ENCODE results near the gene GPR78.

The GPR78 gene, protein sequence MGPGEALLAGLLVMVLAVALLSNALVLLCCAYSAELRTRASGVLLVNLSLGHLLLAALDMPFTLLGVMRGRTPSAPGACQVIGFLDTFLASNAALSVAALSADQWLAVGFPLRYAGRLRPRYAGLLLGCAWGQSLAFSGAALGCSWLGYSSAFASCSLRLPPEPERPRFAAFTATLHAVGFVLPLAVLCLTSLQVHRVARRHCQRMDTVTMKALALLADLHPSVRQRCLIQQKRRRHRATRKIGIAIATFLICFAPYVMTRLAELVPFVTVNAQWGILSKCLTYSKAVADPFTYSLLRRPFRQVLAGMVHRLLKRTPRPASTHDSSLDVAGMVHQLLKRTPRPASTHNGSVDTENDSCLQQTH

DNA sequence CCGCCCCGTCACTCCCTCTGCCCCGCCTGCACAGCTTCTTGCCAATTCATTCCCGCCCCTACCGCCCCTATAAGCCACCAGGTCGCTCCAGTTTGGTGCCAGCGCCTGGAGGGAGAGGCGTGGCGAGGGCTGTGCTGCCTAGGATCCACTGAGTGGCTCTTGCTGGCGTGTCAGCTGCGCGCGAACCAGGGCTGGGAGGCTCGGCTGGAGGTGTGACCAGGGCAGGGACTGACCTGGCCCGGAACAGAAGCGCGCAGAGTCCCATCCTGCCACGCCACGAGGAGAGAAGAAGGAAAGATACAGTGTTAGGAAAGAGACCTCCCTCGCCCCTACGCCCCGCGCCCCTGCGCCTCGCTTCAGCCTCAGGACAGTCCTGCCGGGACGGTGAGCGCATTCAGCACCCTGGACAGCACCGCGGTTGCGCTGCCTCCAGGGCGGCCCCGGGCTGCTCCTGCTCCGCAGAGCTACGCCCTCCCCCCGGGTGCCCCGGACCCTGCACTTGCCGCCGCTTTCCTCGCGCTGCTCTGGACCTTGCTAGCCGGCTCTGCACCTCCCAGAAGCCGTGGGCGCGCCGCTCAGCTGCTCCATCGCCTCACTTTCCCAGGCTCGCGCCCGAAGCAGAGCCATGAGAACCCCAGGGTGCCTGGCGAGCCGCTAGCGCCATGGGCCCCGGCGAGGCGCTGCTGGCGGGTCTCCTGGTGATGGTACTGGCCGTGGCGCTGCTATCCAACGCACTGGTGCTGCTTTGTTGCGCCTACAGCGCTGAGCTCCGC lies at the start of gene GPR78:
Gene GPR78, plus strand, starts transcription at position 72 of the 773 bp plus-strand sequence. Its CDS starts 591 bp downstream, at position 663.
- peak; percentile 15 for DNase-seq (ENCODE audit: low read depth)

DNA sequence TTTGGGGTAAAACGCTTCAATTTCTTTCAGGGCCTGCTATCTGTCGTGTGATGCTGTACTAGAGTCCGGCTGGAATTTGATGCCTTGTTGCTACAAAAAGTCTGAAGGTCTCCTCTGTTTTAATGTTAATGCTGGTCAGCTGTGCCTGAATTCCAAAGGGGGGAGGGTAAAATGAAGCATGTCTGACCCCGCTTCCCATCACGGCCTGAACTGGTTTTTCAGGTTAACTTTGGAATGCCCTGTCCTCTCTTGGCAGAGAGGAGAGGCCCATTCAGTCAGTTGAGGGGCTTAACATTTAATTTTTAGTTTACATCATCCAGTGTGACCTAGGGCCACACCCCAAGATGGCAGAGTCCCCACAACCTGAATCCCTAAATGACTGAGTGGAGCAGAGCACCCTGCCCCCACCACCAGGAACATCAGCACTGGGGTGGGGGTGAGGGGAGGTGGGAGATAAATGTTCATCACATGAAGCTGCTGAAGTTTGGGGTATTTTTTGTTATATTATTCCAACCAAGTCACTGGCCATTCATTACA lies 47.9 kb upstream of the GPR78 start:
- DNase-seq (ENCODE audit: low read depth) = no peak

DNA sequence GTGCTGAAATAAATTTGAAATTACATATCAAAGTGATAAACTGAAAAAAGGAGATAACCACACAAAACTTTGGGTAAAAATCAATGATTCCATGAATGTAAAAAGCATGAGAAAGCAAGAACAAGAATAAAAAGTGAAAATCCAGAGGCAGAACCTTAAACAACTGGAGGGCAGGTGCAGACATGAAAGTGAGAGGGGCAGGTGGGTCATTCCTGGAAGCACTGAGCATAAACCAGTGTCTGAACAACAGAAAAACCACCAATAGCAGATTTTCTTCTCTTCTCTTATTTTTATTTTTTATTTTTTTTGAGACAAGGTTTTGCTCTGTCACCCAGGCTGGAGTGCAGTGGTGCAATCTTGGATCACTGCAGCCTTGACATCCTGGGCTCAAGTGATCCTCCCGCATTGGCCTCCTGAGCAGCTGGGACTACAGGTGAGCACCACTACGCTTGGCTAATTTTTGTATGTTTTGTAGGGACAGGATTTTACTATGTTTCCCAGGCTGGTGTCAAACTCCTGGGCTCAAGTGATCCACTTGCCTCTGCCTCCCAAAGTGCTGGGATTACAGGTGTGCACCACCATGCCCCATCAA lies 46.8 kb upstream of the GPR78 start:
- no peak for DNase-seq (ENCODE audit: low read depth)

DNA sequence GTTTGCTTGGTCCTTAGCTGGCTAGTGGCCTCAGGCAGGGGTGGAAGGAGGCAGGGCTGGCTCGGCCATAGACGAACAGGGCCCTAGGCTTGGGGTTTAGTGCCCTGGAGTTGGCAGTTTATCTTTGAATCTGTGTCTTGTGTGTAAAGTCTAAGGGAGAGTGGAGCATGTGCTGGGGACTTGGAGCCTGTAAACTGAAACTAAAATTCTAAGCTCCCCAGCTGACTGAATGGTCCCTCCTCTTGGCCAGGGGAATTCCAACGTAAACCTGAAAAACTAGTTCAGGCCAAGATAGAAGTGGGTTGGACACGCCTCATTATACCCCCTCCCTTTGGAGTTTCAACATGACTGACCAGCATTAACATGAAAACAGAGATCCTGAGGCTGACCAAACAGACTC lies 46.1 kb upstream of the GPR78 start:
- no peak for DNase-seq (ENCODE audit: low read depth)

DNA sequence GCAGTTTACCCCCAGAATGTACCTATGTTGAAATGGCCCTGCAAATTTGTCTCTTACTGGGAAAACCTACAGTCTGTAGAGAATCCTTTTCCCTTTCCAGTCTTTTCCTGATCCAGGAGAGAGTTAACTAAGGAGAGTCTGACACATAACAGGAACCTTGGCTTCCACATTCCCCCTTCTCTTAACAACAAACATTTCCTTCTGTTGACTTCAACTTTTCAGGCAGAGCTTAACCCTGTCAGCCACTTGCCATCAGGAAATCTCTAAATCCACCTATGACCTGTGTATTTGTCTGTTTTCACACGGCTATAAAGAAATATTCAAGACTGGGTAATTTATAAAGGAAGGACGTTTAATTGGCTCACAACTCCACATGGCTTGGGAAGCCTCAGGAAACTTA lies 45.6 kb upstream of the GPR78 start:
- no peak for DNase-seq (ENCODE audit: low read depth)

DNA sequence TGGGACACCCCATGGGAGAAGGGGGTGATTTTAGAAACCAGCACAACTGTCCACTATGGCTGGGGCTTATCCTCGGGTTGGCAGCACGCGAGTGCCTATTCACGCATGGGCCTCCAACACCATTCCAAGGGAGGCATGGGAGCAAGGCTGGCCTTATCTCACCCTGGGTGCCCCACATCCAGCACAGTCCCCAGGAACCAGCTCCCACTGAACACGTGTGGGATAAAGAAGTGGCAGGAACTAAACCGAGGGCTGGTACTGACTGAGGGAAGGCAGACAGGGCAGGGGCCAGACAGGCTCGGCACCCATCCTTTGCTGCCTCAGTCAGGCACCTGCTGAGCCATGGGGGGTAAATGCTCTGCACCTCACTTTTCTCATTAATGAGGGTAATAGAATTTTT lies 43.7 kb upstream of the GPR78 start:
- no peak for DNase-seq (ENCODE audit: low read depth)

DNA sequence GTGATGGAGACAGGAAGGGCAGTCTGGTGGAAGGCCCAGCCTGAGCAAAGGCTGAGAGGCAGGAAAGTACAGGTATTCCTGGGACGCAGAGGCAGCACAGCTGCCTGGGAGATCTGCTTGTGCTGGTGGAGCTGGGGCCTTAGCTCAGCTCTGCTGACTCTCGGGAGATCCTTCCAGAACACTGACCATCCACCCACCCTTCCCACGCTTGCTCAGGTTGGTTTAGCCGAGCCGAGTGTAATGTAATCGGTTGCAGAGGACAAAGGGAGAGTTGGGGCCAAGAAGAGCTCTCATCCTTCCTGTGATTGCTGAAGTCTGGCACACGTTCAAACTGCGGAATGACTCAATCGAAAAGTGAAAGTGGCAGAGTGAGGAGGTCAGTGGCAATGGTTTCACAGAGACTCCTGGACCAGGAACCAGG lies 43.1 kb upstream of the GPR78 start:
- no peak for DNase-seq (ENCODE audit: low read depth)

DNA sequence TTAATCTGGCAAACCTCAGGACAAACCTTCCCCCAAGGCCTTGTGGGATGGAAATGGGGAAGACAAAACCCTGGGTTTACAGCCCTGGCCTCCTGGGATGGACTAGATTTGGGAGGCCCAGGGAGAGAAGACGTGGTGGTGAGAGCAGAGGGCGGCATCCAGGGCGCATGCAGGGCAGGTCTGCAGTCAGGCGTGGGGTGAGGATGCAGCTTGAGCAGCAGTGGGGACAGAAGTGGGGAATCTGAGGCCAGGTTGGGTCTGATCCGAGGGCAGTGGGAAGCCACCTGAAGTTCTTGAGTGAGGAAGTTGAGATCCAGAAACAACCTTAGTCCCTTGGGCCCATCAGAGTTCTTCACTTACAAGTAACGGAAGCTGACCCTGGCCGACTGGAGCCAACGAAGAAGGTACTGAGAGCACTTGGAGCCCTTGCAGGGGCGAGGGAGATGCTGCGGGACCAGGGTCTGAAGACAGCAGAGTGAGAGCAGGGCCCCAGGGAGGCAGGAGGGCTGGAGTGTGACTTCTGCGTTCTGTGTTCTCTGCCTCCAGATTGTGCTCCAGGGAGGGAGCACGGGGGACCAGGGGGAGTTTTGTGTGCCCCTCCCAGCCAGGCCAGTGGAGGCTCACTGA lies 42.0 kb upstream of the GPR78 start:
- no peak for DNase-seq (ENCODE audit: low read depth)

DNA sequence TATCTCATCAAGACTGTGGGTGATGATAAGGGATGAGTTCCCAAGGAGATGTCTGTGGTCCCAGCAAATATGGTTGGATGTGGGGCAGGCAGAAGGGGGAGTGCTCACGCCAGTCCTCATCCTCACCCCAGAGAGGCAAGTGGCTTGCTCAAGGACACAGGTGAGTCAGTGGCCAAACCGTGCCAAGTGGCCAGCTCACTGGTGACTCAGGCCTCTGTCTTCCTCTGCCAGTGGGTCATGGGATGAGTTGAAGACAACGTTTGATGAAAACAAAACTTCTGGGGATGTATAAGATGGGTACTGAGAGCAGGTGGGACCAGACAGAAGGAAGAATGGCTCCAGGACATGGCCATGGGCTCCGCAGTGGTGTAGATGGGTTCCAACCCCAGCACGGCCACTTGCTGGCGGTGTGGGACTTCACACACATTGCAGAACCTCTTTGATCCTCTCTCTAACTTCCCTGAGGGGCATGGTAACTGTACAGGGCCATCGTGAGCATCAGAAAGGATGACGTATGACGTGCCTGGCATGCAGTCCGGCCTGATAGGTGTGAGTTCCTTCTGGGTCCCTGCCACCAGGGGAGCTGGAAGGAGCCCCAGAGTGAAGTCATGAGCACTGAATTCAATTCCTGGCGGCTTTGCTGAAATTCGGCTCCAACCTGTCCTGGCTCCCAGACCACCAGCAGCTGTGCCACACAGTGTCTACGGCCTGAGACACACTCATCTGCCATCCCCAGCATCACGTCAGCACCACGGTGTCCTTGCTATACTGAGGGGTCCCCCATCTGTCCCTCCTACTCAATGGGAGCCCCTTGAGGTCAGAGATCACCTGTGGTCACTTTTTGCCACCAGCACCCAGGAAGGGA lies 41.3 kb upstream of the GPR78 start:
- DNase-seq (ENCODE audit: low read depth) = no peak

DNA sequence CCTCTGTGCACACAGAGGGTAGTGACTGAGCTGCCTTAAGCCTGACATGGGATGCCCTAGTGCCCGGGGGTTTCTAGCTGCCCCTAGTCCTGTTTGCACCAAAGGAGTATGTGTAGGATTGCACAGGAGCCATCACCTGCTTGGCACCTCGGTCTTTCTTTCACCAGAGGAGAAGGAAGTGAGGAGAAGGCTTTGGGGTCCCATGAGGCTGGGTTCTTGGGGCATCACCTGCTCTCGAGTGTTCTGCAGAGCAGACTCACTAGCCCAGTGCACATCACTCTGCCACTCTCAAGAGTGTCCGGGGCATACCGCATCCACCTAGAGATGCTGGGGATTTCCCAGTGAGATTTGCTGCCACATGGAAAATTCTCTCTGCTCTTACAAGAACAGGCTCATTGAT lies 40.5 kb upstream of the GPR78 start:
- DNase-seq (ENCODE audit: low read depth) = no peak

DNA sequence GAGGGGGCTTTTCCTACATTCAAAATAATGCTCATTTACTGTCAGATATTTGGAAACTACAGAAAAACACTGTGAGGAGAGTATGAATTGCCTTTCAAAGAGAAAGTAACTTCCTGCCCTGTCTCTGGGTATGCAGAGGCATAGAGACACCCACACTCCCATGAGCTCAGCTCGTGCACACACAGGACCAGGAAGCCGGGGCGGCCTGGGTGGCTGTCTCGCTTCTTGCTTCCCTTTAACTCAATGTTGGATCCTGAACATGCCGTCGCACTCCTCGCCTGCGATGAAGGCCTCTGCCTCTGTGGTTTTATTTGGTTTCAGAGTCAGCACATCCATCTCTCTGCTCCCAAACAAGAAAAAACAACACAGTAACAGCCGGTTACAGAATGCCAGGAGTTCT lies 40.1 kb upstream of the GPR78 start:
- DNase-seq (ENCODE audit: low read depth) = no peak

DNA sequence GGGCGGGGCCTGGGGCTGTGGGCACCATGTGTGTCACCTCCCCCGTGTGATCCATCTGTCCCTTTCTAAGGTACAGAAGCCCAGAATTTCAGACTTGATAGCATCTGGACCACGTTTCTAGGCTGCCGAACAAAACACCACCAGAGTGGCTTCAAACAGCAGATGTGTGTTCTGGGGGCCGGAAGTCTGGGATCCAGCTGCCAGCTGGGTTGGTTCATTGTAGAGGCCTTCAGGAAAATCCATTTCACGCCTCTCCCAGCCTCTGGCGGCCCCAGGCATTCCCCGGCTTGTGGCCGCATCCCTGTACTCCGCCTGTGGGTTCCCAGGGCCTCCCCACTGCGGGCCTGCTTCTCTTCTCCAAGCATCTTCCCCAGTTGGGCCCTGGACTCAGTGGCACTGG lies 39.6 kb upstream of the GPR78 start:
- no peak for DNase-seq (ENCODE audit: low read depth)

DNA sequence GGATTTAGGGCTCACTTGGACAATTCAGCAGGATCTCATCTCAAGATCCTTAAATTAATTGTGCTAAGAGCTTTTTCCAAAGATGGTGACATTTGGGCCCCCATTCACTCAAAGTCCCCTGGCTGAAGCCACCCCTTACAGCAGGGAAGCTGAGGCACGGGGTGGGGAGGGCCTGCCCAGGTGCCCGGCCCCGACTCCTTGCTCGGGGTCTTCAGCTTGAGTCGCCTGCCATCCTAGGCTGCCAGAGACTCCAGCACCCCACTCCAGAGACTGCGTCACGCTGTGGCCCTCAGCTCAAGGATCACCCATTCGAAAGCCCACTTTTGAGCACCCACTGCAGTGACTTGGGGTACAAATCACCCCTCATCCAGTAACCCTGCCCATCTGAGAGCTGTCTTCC lies 39.2 kb upstream of the GPR78 start:
- no peak for DNase-seq (ENCODE audit: low read depth)

DNA sequence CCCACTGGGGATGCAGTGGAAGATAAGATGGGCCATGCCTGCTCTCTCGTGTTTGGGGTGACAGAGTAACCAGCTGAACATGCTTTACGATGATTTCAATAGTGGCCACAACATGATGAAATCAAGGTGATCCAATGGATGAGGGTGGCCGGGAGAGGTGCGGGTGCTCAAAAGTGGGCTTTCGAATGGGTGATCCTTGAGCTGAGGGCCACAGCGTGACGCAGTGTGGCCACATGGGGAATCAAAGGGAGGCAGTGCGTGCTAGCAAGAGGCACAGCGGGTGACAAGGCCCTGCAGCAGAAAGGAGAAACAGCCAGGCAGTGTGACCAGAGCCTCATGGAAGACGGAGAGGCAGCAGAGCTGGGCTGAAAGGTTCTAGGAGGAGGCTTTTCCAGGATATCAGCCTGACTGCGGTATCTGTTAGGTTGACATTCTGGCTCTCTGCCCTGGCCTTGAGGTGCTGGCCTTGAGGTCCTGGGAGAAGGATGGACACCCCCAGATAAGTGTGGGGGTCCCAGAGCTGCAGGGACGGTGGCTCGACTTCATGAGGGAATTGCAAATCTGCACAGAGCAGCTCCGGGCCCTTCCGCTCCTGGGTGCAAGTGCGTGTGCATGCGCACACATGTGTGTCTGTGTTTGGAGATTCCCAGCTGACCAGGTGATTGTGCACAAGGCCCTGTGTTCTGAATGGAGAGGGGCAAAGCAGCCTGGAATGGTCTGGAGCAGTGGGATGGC lies 38.0 kb upstream of the GPR78 start:
- DNase-seq (ENCODE audit: low read depth) = no peak

DNA sequence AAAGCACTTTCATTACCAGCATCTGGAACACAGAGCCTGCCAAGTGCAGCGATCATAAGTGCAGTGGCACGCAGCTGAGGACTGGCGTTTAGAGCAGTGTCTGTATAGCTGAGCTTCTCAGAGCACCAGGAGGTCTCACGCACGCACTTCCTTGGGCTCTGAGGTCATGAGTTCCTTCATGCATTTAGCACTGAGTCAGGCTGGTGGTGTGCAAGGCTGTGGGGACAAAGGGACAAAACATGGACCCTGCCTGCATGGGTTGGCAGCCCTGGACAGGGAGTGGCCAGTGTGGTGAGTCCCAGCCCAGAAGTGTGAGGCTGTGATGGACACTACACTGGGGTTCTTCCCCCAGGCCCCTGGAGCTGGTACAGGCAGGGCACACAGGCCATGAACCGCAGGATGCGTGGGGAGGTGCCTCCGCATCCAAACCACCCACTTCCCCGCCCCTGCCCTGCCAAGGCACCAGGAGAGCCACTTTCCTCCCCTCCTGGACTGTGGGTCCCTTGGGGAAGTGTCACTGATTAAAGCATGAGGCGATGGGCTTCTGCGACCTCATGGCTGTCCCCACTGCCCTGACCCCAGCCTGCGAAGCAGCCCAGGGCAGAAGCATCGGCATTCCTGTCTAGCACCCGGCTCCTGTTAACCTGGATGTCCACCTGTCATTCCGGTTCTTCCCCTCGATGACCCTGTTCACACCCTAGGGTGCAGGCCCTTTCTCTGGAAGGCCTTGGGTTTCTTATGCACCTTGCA lies 37.2 kb upstream of the GPR78 start:
- DNase-seq (ENCODE audit: low read depth) = no peak

DNA sequence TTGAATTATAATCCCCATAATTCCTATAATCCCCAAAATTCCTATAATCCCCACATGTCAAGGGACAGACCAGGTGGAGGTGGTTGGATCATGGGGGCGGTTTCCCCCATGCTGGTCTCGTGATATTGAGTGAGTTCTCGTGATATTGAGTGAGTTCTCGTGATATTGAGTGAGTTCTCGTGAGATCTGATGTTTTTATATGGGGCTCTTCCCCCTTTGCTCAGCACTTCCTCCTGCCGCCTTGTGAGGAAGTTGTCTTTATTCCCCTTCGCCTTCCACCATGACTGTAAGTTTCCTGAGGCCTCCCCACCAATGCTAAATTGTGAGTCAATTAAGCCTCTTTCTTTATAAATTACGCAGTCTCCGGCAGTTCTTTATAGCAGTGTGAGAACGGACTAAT lies 36.6 kb upstream of the GPR78 start:
- no peak for DNase-seq (ENCODE audit: low read depth)

DNA sequence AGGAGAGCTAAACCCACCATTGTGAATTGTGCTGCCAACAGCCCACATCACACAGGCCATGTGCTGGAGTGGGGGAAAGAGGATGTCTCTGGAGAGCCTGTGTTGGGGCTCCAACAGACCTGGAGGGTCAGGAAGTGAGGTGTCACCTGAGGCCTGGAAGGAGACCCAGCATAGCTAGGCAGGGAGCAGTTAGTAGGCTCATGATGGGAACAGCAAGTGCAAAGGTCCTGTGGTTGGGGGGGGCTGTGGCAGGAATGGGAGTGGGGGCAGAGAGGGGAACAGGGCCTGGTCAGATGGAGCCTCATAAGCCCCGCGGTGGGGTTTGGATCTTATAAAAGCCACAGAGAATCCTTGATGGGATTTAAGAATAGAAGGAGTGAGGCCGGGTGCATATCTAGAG lies 35.9 kb upstream of the GPR78 start:
- no peak for DNase-seq (ENCODE audit: low read depth)

DNA sequence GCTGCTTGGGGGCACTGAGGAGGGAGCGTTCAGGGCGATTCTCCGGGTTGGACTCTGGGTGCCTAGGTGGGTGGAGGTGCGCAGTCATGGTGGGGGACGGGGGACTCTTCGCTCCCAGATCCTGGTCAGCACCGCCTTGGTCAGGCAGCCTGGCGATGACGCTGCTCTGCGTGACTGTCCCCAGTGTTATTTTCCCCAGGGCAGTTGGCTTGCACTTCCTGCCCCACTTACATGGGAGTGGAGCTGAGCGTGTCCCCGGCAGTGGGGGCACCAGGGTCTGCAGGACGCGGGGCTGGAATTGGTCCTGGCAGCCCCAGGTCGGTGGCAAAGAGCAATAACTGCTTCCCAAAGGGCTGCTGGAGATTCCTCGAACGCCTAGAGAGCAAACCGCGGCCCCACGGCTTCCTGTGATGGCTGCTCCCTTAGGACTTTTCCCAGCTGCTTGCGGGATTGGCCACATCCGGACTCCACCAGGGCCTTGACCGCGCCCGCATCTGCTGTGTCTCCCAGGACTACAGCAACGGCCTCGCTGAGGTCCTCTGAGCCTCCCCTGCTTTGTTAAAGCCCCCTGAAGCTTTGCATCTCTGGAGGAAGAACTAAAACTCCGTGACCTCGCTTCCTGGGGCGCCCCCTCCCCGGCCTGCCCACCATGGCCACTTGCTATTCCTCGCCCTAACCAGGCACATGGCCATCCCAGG lies 35.3 kb upstream of the GPR78 start:
- DNase-seq (ENCODE audit: low read depth) = no peak

DNA sequence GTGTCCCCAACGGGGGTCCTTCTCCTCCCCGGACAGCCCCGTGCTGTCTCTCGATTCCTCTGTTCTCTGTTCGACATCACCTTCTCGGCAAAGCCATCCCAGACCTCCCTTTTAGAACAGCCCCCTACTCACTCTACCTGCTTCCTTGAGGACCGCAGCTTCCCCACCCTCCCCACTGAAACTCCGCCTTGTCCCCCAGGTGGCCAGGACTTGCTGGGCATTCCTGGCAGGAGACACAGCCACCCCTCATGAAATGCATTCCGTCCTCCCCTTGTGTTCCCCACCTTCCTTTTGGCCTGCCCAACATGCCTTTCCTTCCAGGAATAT lies 34.8 kb upstream of the GPR78 start:
- no peak for DNase-seq (ENCODE audit: low read depth)

DNA sequence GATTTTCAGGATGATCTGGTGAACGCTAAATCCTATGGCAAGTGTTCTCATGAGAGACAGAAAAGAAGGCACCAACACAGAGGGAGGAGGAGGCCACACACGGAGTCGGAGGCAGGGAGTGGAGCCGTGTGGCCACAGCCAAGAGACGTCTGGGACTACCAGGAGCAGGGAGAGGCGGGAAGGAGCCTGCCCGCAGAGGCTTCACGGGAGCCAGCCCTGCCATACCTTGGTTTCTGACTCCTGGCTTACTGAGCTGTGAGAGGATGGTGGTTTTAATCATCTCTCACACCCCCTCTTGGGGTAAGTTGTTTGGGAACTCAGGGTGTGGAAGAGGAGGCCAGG lies 33.5 kb upstream of the GPR78 start:
- DNase-seq (ENCODE audit: low read depth) = no peak

All from stimulated activated CD8-positive, alpha-beta memory T cell treated with anti-CD3 and anti-CD28 coated beads, Interleukin-4, amount 100 ng/mL, for 24 hours (primary cell).